ENCODE data around the gene PRKCQ.

Gene PRKCQ

GRCh38 chr10:6516281-6516928, 63.7 kb downstream of the PRKCQ start:
- no peak for DNase-seq

GRCh38 chr10:6514844-6515780, 65.0 kb downstream of the PRKCQ start:
- DNase-seq = no peak

- no peak for DNase-seq
Observed at GRCh38 chr10:6514180-6514579, 65.9 kb downstream of the PRKCQ start.

GRCh38 chr10:6513476-6513875, 66.6 kb downstream of the PRKCQ start:
- no peak for DNase-seq

GRCh38 chr10:6512182-6512581, 67.9 kb downstream of the PRKCQ start:
- DNase-seq = no peak

GRCh38 chr10:6511347-6511746, 68.7 kb downstream of the PRKCQ start:
- DNase-seq = no peak

- DNase-seq = no peak
Observed at GRCh38 chr10:6507311-6507710, 72.8 kb downstream of the PRKCQ start.

- no peak for DNase-seq
Observed at GRCh38 chr10:6505300-6505699, 74.8 kb downstream of the PRKCQ start.

GRCh38 chr10:6504296-6504695, 75.8 kb downstream of the PRKCQ start:
- DNase-seq = no peak

GRCh38 chr10:6503171-6503570, 76.9 kb downstream of the PRKCQ start:
- no peak for DNase-seq

- no peak for DNase-seq
Observed at GRCh38 chr10:6501931-6502330, 78.1 kb downstream of the PRKCQ start.

GRCh38 chr10:6499974-6500373, 80.1 kb downstream of the PRKCQ start:
- no peak for DNase-seq

GRCh38 chr10:6498771-6499170, 81.3 kb downstream of the PRKCQ start:
- no peak for DNase-seq

- DNase-seq = no peak
Observed at GRCh38 chr10:6497620-6498019, 82.5 kb downstream of the PRKCQ start.

GRCh38 chr10:6494936-6495592, 85.0 kb downstream of the PRKCQ start:
- DNase-seq = peak; percentile 68

GRCh38 chr10:6494442-6494819, 85.6 kb downstream of the PRKCQ start:
- no peak for DNase-seq

- peak; percentile 66 for DNase-seq
Observed at GRCh38 chr10:6493521-6494441, 86.3 kb downstream of the PRKCQ start.

- DNase-seq = no peak
Observed at GRCh38 chr10:6492896-6493295, 87.2 kb downstream of the PRKCQ start.

GRCh38 chr10:6491841-6492609, 88.1 kb downstream of the PRKCQ start:
- no peak for DNase-seq

- no peak for DNase-seq
Observed at GRCh38 chr10:6490614-6491013, 89.5 kb downstream of the PRKCQ start.

GRCh38 chr10:6487920-6488319, 92.2 kb downstream of the PRKCQ start:
- DNase-seq = no peak

- DNase-seq = no peak
Observed at GRCh38 chr10:6486309-6486708, 93.8 kb downstream of the PRKCQ start.

All from activated CD8-positive, alpha-beta memory T cell treated with anti-CD3 and anti-CD28 coated beads for 24 hours (primary cell).